HG03442 (cell line): Measurements from ENCODE around the gene ZNF438.
"Not testable (repeated sequence)": the region's sequence is repeated elsewhere in the genome, so short reads cannot be mapped to it uniquely, and the experiment has no call there.

Source experiments
- ATAC-seq: cut with Tn5 transposase; IDR thresholded peaks from one replicate; pipeline ENCODE4 v1.9.1; 2021; ENCODE audit warnings: mild to moderate bottlenecking, moderate library complexity; ENCODE audit not compliant: unreplicated experiment

Gene ZNF438

GRCh38 chr10:31042670-31043069 lies 11.0 kb upstream of the ZNF438 start:
- ATAC-seq: no peak

GRCh38 chr10:31041011-31041410 lies 9.3 kb upstream of the ZNF438 start:
- ATAC-seq: no peak

- ATAC-seq: not testable (repeated sequence)
These were observed 7.3 kb upstream of the ZNF438 start for GRCh38 chr10:31039006-31039405.

- no peak for ATAC-seq
These were observed 6.1 kb upstream of the ZNF438 start for GRCh38 chr10:31037749-31038148.

GRCh38 chr10:31036209-31036608 lies 4.5 kb upstream of the ZNF438 start:
- no peak for ATAC-seq

GRCh38 chr10:31035266-31035798 lies 3.7 kb upstream of the ZNF438 start:
- ATAC-seq: no peak

GRCh38 chr10:31034098-31034909 lies 2.6 kb upstream of the ZNF438 start:
- no peak for ATAC-seq

- ATAC-seq: no peak
These were observed 1.5 kb upstream of the ZNF438 start for GRCh38 chr10:31033147-31033546.

GRCh38 chr10:31032258-31033132 lies 830 bp upstream of the ZNF438 start:
- peak; percentile 80 for ATAC-seq

GRCh38 chr10:31031205-31031557 lies 484 bp downstream of the ZNF438 start:
- no peak for ATAC-seq

- no peak for ATAC-seq
These were observed 865 bp downstream of the ZNF438 start for GRCh38 chr10:31030800-31031199.

GRCh38 chr10:31030260-31030659 lies 1.4 kb downstream of the ZNF438 start:
- ATAC-seq: no peak

GRCh38 chr10:31028081-31028480 lies 3.6 kb downstream of the ZNF438 start:
- no peak for ATAC-seq

GRCh38 chr10:31026279-31026678 lies 5.4 kb downstream of the ZNF438 start:
- not testable (repeated sequence) for ATAC-seq

GRCh38 chr10:31025142-31025541 lies 6.5 kb downstream of the ZNF438 start:
- ATAC-seq: no peak

GRCh38 chr10:31023558-31023957 lies 8.1 kb downstream of the ZNF438 start:
- no peak for ATAC-seq

- no peak for ATAC-seq
These were observed 11.5 kb downstream of the ZNF438 start for GRCh38 chr10:31020209-31020608.

- no peak for ATAC-seq
These were observed 12.7 kb downstream of the ZNF438 start for GRCh38 chr10:31018962-31019361.

GRCh38 chr10:31018356-31018750 lies 13.3 kb downstream of the ZNF438 start:
- no peak for ATAC-seq

- ATAC-seq: no peak
These were observed 13.9 kb downstream of the ZNF438 start for GRCh38 chr10:31017534-31018355.
